Testis (tissue), 3 donors: ENCODE measurements around the gene LRRC73. TPM values are rescaled to one million over a fixed set of nuclear protein-coding genes. Genes with fewer than 3 reads are reported as not detected.

Experiments used
- DNase-seq: peaks from one replicate; pipeline ENCODE4 v3.0.0-alpha.2; 2019
- H3K27ac ChIP-seq, 2 donors: fragments of 200-600 bp; sonication (generic); one replicate each; pipeline ENCODE4 v1.5.1; 2019
- H3K27me3 ChIP-seq: fragments of 200-600 bp; sonication (generic); one replicate; pipeline ENCODE4 v1.5.1; 2019
- H3K36me3 ChIP-seq: fragments of 200-600 bp; sonication (generic); one replicate; pipeline ENCODE4 v1.5.1; 2017; ENCODE audit warnings: low read depth; ENCODE audit errors: missing control alignments
- H3K4me1 ChIP-seq: fragments of 200-600 bp; sonication (generic); one replicate; pipeline ENCODE4 v1.5.1; 2019
- H3K4me3 ChIP-seq, 2 donors: fragments of 200-600 bp; sonication (generic); one replicate each; pipeline ENCODE4 v1.5.1; 2017 to 2019
- H3K9me3 ChIP-seq: fragments of 200-600 bp; sonication (generic); one replicate; pipeline ENCODE4 v1.5.1; 2017
- CTCF ChIP-seq, 3 experiments: fragments of 450-650 bp in 2 of 3; fragments of 200-600 bp in 1 of 3; sonication (generic) in 1 of 3; IDR thresholded peaks; one replicate each; pipeline ENCODE4 v1.5.1; 2016 to 2019; ENCODE audit warnings: antibody characterized with exemption in 3 of 3, mild to moderate bottlenecking in 2 of 3, moderate library complexity in 1 of 3
- POLR2A ChIP-seq: fragments of 450-650 bp; IDR thresholded peaks from one replicate; pipeline ENCODE4 v1.6.1; 2017; ENCODE audit warnings: antibody characterized with exemption, mild to moderate bottlenecking, moderate library complexity
- WGBS, 2 donors: methylation state at CpG; one replicate each; pipeline ENCODE4 v1.1.5; 2018; 5-methylcytosine and 5-hydroxymethylcytosine counted together
- intact Hi-C: fragments of 100-400 bp; cut with DNase I; formaldehyde crosslinking; loops from one replicate; pipeline ENCODE4 v1.15.1; 2023; ENCODE audit warnings: low total_unique reads
- polyA plus RNA-seq: library from polyadenylated mRNA; stranded (reverse); fragments of 350-450 nt; fragmentation: Illumina TruSeq; extraction: RNeasy Lipid Tissue Mini Kit (QIAGEN cat#74804); gene quantifications from one replicate; pipeline ENCODE4 v1.2.3, GENCODE V29; 2014; ENCODE audit warnings: low read depth, low replicate concordance; ENCODE audit not compliant: insufficient read depth
- total RNA-seq, 2 donors: library from RNA; depleted of rRNA; stranded (reverse); fragments of >200 nt; gene quantifications; one replicate each; pipeline ENCODE4 v1.2.3, GENCODE V29; 2016

Gene LRRC73
- total and polyA plus RNA-seq, 3 donors from 2014 or later: 20.1 to 50.6 (median 29.3) TPM

- TF ChIP-seq CTCF (IDR thresholded peaks at IDR 0.05): no peak
- no peak for TF ChIP-seq POLR2A
- DNase-seq: peak; percentile 48
- Histone ChIP-seq H3K27me3 (no peaks in the 10 kb centered on the region), H3K4me1 (peaks cover 26% of the 10 kb centered on the region), H3K27ac (no peak overlapping the region), H3K36me3 (no peaks in the 10 kb centered on the region), H3K4me3 (no peak overlapping the region), H3K9me3 (no peaks in the 10 kb centered on the region)
- intact Hi-C loops: no loop called here
- 43 to 47% methylated on average over 4 to 6 of the region's 6 CpGs for WGBS, 2 donors
Observed at GRCh38 chr6:43490523-43490939, 19.6 kb downstream of the LRRC73 start.

- intact Hi-C loops: no loop called here
- H3K4me3 ChIP-seq: no peak overlapping the region
- 53 to 70% methylated on average over 6 to 12 of the region's 12 CpGs for WGBS, 2 donors
- peaks cover 26% of the 10 kb centered on the region for H3K4me1 ChIP-seq
- H3K36me3 ChIP-seq: no peaks in the 10 kb centered on the region
- peak overlapping the region in 1 of 2 donors; percentile 36 for H3K27ac ChIP-seq
- DNase-seq: peak; percentile 76
- H3K9me3 ChIP-seq: no peaks in the 10 kb centered on the region
- no peak for TF ChIP-seq POLR2A
- no peak for TF ChIP-seq CTCF (IDR thresholded peaks at IDR 0.05)
- no peaks in the 10 kb centered on the region for H3K27me3 ChIP-seq
Observed at GRCh38 chr6:43489277-43490072, 20.7 kb downstream of the LRRC73 start.

GRCh38 chr6:43488667-43489276 lies 21.4 kb downstream of the LRRC73 start:
- intact Hi-C loops: no loop called here
- H3K9me3 ChIP-seq: no peaks in the 10 kb centered on the region
- H3K4me1 ChIP-seq: peaks cover 22% of the 10 kb centered on the region
- peak overlapping the region in 1 of 2 donors; percentile 36 for H3K27ac ChIP-seq
- TF ChIP-seq POLR2A: no peak
- no peak for TF ChIP-seq CTCF (IDR thresholded peaks at IDR 0.05)
- no peak overlapping the region for H3K4me3 ChIP-seq
- WGBS, 2 donors: 39 to 40% methylated on average over 4 of the region's 4 CpGs
- H3K36me3 ChIP-seq: no peaks in the 10 kb centered on the region
- DNase-seq: no peak
- H3K27me3 ChIP-seq: no peaks in the 10 kb centered on the region

- H3K27ac ChIP-seq: no peak overlapping the region
- DNase-seq: no peak
- TF ChIP-seq CTCF (IDR thresholded peaks at IDR 0.05): no peak
- TF ChIP-seq POLR2A: no peak
- whole genome bisulfite sequencing, 2 donors: 91% methylated on average over 11 of the region's 11 CpGs
- H3K4me1 ChIP-seq: peaks cover 7% of the 10 kb centered on the region
- H3K36me3 ChIP-seq: no peaks in the 10 kb centered on the region
- H3K27me3 ChIP-seq: no peaks in the 10 kb centered on the region
- intact Hi-C loops: no loop called here
- no peak overlapping the region for H3K4me3 ChIP-seq
- H3K9me3 ChIP-seq: no peaks in the 10 kb centered on the region
Observed at GRCh38 chr6:43481591-43482236, 28.4 kb downstream of the LRRC73 start.
